CD4-positive, alpha-beta T cell treated with Interferon alpha-2 for 1 hour (primary cell): ENCODE measurements around the gene SPOPL.

Experiments
- DNase-seq, 2 donors: peaks; one replicate each; pipeline ENCODE4 v3.0.0-alpha.2; 2020 to 2022

Gene SPOPL

DNA sequence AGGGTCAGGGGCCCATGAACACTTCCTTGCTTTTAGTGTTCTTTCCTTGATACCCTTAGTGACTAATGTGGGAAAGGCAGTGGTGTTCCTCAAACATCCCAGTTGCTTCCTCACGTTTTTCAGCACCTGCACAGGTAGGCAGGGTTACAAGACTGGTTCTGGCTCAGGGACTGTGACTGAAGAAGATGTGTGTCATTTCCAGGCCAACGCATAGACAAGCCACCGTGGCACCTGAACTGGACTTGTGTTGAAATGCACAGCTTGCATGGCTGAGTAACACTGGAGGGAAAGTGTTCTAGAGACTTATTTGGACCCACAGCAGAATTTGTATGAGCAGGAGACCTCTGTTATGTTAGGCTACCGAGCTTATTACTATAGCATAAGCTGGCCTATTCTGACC, 107.9 kb downstream of the SPOPL start:
- no peak for DNase-seq

GRCh38 chr2:138610201-138610953, 108.8 kb downstream of the SPOPL start:
- DNase-seq, result no peak

DNA sequence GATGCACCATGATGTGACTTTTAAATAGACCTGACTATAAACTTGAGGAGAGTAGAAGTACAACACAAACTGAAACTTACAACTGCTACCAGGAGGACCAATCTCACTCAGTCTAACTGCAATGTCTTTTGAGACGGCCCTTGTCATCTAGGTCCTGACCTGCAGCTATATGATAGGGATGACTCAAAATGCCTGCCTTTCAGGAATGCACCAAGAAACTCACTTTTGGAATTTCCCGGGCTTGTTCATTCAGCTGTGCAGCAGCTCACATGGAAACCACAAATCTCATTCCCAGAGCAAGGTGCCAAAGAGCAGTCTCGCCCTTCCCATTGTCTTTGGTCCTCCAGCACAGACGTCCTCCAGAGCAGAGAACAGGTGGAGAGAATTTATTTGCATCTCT, 113.7 kb downstream of the SPOPL start:
- DNase-seq, result no peak

DNA sequence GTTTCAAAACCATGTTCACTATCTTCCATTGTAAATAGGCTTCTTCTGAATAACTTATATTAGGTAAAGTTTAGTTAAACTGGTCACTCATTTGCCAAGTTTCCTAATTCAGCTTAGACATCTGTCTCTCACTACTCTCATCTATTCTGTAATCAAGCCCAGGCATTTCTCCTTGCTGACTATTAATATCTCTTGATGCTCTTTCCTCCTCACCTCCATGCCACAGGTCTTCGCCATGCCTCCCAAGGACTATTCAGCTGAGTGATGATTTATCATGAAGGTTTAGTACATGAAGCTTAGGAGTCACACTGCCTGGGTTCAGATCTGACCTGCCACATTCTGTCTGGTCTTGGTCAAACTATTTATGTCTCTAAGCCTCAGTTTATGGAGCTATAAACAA, 115.5 kb downstream of the SPOPL start:
- no peak for DNase-seq

- DNase-seq, result no peak
Measured at GRCh38 chr2:138618971-138619370, 117.4 kb downstream of the SPOPL start.

GRCh38 chr2:138620431-138620830, 118.9 kb downstream of the SPOPL start:
- DNase-seq, result no peak

DNA sequence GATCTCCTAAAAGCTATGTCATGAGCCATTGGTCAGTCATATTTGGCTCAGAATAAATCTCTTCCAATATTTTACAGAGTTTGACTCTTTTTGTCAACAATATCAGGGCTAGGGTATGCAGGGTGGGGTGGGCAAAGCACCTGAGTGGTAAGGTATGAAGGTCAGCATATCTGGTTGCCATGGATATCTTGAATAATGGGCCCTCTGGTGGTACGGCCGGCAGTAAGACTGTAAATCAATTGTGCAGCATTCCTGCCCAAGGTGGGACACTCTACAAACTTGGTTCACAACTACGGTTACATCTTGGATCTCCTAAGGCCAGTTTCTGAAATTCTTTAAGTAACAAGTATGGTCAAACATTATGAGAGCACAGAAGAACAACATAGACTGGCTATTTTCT, 119.6 kb downstream of the SPOPL start:
- no peak for DNase-seq

GRCh38 chr2:138622613-138623012, 121.0 kb downstream of the SPOPL start:
- no peak for DNase-seq
